SK-N-SH (cell line): ENCODE results near the gene ATP6V1G2.

Experiments
- CTCF ChIP-seq: fragments of 200-600 bp; sonication (generic); IDR thresholded peaks from 2 replicates; pipeline ENCODE4 v1.6.1; 2017; ENCODE audit warnings: antibody characterized with exemption, mild to moderate bottlenecking, moderate library complexity
- NFIC ChIP-seq: IDR thresholded peaks from 2 replicates; pipeline ENCODE4 v1.4.0; 2012; ENCODE audit warnings: borderline replicate concordance
- POLR2AphosphoS5 ChIP-seq: IDR thresholded peaks from 2 replicates; pipeline ENCODE4 v1.6.1; 2012; ENCODE audit warnings: low read depth, low read length
- TAF1 ChIP-seq: IDR thresholded peaks from 2 replicates; pipeline ENCODE4 v1.6.1; 2012; ENCODE audit warnings: low read depth, mild to moderate bottlenecking, low read length, moderate library complexity, borderline replicate concordance
- TEAD4 ChIP-seq: IDR thresholded peaks from 2 replicates; pipeline ENCODE4 v1.4.0; 2012; ENCODE audit warnings: mild to moderate bottlenecking, borderline replicate concordance; ENCODE audit not compliant: insufficient read depth

GRCh38 chr6:31495580-31495979, 50.8 kb downstream of the ATP6V1G2 start:
- TF ChIP-seq CTCF (no peak), NFIC (no peak), TAF1 (no peak), TEAD4 (no peak), POLR2AphosphoS5 (no peak)
